ENCODE results near the gene CES2. TPM values are rescaled to one million over a fixed set of nuclear protein-coding genes. Genes with fewer than 3 reads are reported as not detected.

Gene CES2
- total RNA-seq, 1 donor, result 37.6 TPM

- DNase-seq (ENCODE audit: low read depth), result no peak
Observed at GRCh38 chr16:66948134-66948836, 13.0 kb downstream of the CES2 start.

GRCh38 chr16:66948837-66949225 lies 13.5 kb downstream of the CES2 start:
- no peak overlapping the region for H3K4me3 ChIP-seq (ENCODE audit: low read depth, low read length)
- DNase-seq (ENCODE audit: low read depth), result no peak
- TF ChIP-seq CTCF (IDR thresholded peaks at IDR 0.05; ENCODE audit: insufficient read depth, low read length), result no peak

More at GRCh38 chr16:66948134-66948836, 13.0 kb downstream of the CES2 start:
- H3K4me3 ChIP-seq (ENCODE audit: low read depth, low read length), result peak overlapping the region; percentile 64
- TF ChIP-seq CTCF (IDR thresholded peaks at IDR 0.05; ENCODE audit: insufficient read depth, low read length), result no peak

GRCh38 chr16:66949472-66949871 lies 14.2 kb downstream of the CES2 start:
- no peak for DNase-seq (ENCODE audit: low read depth)
- TF ChIP-seq CTCF (IDR thresholded peaks at IDR 0.05; ENCODE audit: insufficient read depth, low read length), result no peak
- no peak overlapping the region for H3K4me3 ChIP-seq (ENCODE audit: low read depth, low read length)

- no peak for TF ChIP-seq CTCF (IDR thresholded peaks at IDR 0.05; ENCODE audit: insufficient read depth, low read length)
- no peak for DNase-seq (ENCODE audit: low read depth)
- no peak overlapping the region for H3K4me3 ChIP-seq (ENCODE audit: low read depth, low read length)
Observed at GRCh38 chr16:66950437-66950836, 15.1 kb downstream of the CES2 start.

GRCh38 chr16:66950971-66951790 lies 15.9 kb downstream of the CES2 start:
- no peak for TF ChIP-seq CTCF (IDR thresholded peaks at IDR 0.05; ENCODE audit: insufficient read depth, low read length)
- no peak overlapping the region for H3K4me3 ChIP-seq (ENCODE audit: low read depth, low read length)
- no peak for DNase-seq (ENCODE audit: low read depth)

- H3K4me3 ChIP-seq (ENCODE audit: low read depth, low read length), result no peak overlapping the region
- no peak for TF ChIP-seq CTCF (IDR thresholded peaks at IDR 0.05; ENCODE audit: insufficient read depth, low read length)
- no peak for DNase-seq (ENCODE audit: low read depth)
Observed at GRCh38 chr16:66952430-66953110, 17.3 kb downstream of the CES2 start.

Data from fibroblast of the aortic adventitia (primary cell).